Peyer's patch (tissue), 4 donors: ENCODE data around the gene NLGN1.

Source experiments
- POLR2A ChIP-seq, 2 donors: fragments of 450-650 bp; IDR thresholded peaks; one replicate each; pipeline ENCODE4 v1.5.1; 2017; ENCODE audit warnings: antibody characterized with exemption in 2 of 2, mild to moderate bottlenecking in 2 of 2, moderate library complexity in 2 of 2
- TF ChIP-seq, protein P1 (sequence below), 6 experiments: fragments of 450-650 bp in 4 of 6; fragments of 200-600 bp in 2 of 6; sonication (generic) in 1 of 6; IDR thresholded peaks; one replicate each; pipeline ENCODE4 v1.5.1; 2017 to 2019; ENCODE audit warnings: antibody characterized with exemption in 6 of 6, mild to moderate bottlenecking in 3 of 6, moderate library complexity in 1 of 6

DNA sequence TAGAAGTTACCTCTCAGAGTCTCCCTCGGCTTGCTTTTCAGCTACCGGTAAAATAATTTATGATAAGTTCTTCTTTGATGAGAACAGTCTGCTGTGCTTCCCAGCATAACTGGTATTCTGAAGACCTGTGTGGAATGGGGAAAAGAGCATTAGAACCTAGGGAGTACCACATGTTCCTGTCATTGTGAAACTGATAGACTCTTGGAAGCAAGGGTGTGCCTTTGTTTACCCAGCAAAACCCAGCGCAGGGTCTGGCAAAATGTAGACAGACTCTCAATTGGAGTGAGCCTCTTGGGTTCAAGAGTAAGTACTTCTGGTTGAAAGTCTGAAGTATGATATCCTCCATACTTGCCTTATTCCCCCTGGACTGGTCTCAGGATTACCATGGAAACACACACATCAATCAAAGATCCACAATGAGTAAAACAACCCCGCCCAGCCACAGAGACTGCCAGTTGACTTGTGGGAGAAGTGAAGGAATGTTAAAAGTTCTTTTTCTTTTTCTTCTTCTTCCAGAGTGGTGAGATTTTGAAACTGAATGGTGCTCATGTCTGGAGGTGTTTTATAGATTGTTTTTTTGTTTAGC is 809.2 kb downstream of the NLGN1 start:
- TF ChIP-seq, protein P1, sequence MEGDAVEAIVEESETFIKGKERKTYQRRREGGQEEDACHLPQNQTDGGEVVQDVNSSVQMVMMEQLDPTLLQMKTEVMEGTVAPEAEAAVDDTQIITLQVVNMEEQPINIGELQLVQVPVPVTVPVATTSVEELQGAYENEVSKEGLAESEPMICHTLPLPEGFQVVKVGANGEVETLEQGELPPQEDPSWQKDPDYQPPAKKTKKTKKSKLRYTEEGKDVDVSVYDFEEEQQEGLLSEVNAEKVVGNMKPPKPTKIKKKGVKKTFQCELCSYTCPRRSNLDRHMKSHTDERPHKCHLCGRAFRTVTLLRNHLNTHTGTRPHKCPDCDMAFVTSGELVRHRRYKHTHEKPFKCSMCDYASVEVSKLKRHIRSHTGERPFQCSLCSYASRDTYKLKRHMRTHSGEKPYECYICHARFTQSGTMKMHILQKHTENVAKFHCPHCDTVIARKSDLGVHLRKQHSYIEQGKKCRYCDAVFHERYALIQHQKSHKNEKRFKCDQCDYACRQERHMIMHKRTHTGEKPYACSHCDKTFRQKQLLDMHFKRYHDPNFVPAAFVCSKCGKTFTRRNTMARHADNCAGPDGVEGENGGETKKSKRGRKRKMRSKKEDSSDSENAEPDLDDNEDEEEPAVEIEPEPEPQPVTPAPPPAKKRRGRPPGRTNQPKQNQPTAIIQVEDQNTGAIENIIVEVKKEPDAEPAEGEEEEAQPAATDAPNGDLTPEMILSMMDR (IDR thresholded peaks at IDR 0.05): no peak
- TF ChIP-seq POLR2A (IDR thresholded peaks at IDR 0.05): no peak
